Liver (tissue), 9 donors: ENCODE data around the gene CRIP1. TPM values are rescaled to one million over a fixed set of nuclear protein-coding genes. Genes with fewer than 3 reads are reported as not detected.

Source experiments
- DNase-seq: peaks from one replicate; pipeline ENCODE4 v3.0.0-alpha.2; 2017; ENCODE audit warnings: low spot score
- H3K27ac ChIP-seq, 2 donors: one replicate each; pipeline ENCODE4 v1.7.0; 2013; ENCODE audit warnings: inconsistent platforms in 2 of 2, low read length in 2 of 2, control low read depth in 1 of 2, low read depth in 1 of 2, mild to moderate bottlenecking in 1 of 2
- H3K27me3 ChIP-seq, 4 donors: one replicate each; pipeline versions ENCODE4 v1.6.1 to v1.7.0; 2013; ENCODE audit warnings: low read length in 3 of 4, inconsistent platforms in 1 of 4, mild to moderate bottlenecking in 1 of 4, moderate library complexity in 1 of 4; ENCODE audit not compliant: control insufficient read depth in 4 of 4, insufficient read depth in 4 of 4
- H3K36me3 ChIP-seq, 4 donors: one replicate each; pipeline versions ENCODE4 v1.6.1 to v1.7.0; 2013; ENCODE audit warnings: low read length in 3 of 4, mild to moderate bottlenecking in 3 of 4, low read depth in 1 of 4, moderate library complexity in 1 of 4; ENCODE audit not compliant: control insufficient read depth in 4 of 4, insufficient read depth in 3 of 4
- H3K4me1 ChIP-seq, 4 donors: one replicate each; pipeline versions ENCODE4 v1.6.1 to v1.7.0; 2013; ENCODE audit warnings: low read length in 3 of 4, mild to moderate bottlenecking in 3 of 4, moderate library complexity in 1 of 4; ENCODE audit not compliant: control insufficient read depth in 4 of 4, insufficient read depth in 4 of 4
- H3K4me3 ChIP-seq, 3 donors: one replicate each; pipeline versions ENCODE4 v1.6.1 to v1.7.0; 2013; ENCODE audit warnings: low read length in 3 of 3, control low read depth in 1 of 3, low read depth in 1 of 3, mild to moderate bottlenecking in 1 of 3
- H3K9ac ChIP-seq, 2 donors: one replicate each; pipeline ENCODE4 v1.7.0; 2013; ENCODE audit warnings: low read length in 2 of 2, mild to moderate bottlenecking in 2 of 2, moderate library complexity in 2 of 2, control low read depth in 1 of 2, low read depth in 1 of 2
- H3K9me3 ChIP-seq, 4 donors: one replicate each; pipeline versions ENCODE4 v1.6.1 to v1.7.0; 2013; ENCODE audit warnings: low read length in 3 of 4; ENCODE audit not compliant: control insufficient read depth in 4 of 4
- ATF3 ChIP-seq: IDR thresholded peaks from 2 replicates; pipeline ENCODE4 v1.6.1; 2016; ENCODE audit warnings: antibody characterized with exemption
- CTCF ChIP-seq: fragments of 150-350 bp; IDR thresholded peaks from 2 replicates; pipeline ENCODE4 v1.5.1; 2017; ENCODE audit warnings: improper control_type of control experiment, low read depth, low read length; ENCODE audit not compliant: missing input control
- EGR1 ChIP-seq, 2 donors: IDR thresholded peaks; 2 replicates each; pipeline ENCODE4 v1.6.1; 2016 to 2018; ENCODE audit warnings: antibody characterized with exemption in 2 of 2, low read depth in 2 of 2
- FOXA1 ChIP-seq: IDR thresholded peaks from 2 replicates; pipeline ENCODE4 v1.6.1; 2016; ENCODE audit warnings: antibody characterized with exemption
- FOXA2 ChIP-seq: IDR thresholded peaks from 2 replicates; pipeline ENCODE4 v1.6.1; 2016; ENCODE audit warnings: antibody characterized with exemption
- GABPA ChIP-seq, 2 donors: IDR thresholded peaks in 1 of 2; conservative IDR thresholded peaks in 1 of 2; 2 replicates each; pipeline ENCODE4 v1.6.1; 2016; ENCODE audit warnings: antibody characterized with exemption in 2 of 2, mild to moderate bottlenecking in 1 of 2, moderate library complexity in 1 of 2
- HNF4A ChIP-seq, 2 donors: conservative IDR thresholded peaks; 2 replicates each; pipeline ENCODE4 v1.6.1; 2016; ENCODE audit warnings: antibody characterized with exemption in 2 of 2, mild to moderate bottlenecking in 2 of 2
- HNF4G ChIP-seq: IDR thresholded peaks from 2 replicates; pipeline ENCODE4 v1.6.1; 2016; ENCODE audit warnings: antibody characterized with exemption
- JUND ChIP-seq, 2 donors: IDR thresholded peaks; 2 replicates each; pipeline ENCODE4 v1.6.1; 2016; ENCODE audit warnings: antibody characterized with exemption in 2 of 2
- NR2F2 ChIP-seq: IDR thresholded peaks from 2 replicates; pipeline ENCODE4 v1.6.1; 2016; ENCODE audit warnings: antibody characterized with exemption
- RAD21 ChIP-seq, 2 donors: IDR thresholded peaks; 2 replicates each; pipeline ENCODE4 v1.6.1; 2016; ENCODE audit warnings: antibody characterized with exemption in 2 of 2, mild to moderate bottlenecking in 2 of 2
- REST ChIP-seq: IDR thresholded peaks from 2 replicates; pipeline ENCODE4 v1.6.1; 2016; ENCODE audit warnings: antibody characterized with exemption, mild to moderate bottlenecking
- RXRA ChIP-seq, 2 donors: IDR thresholded peaks; 2 replicates each; pipeline ENCODE4 v1.6.1; 2017 to 2018; ENCODE audit warnings: antibody characterized with exemption in 2 of 2, mild to moderate bottlenecking in 1 of 2
- SP1 ChIP-seq: IDR thresholded peaks from 2 replicates; pipeline ENCODE4 v1.6.1; 2018; ENCODE audit warnings: antibody characterized with exemption, mild to moderate bottlenecking
- TAF1 ChIP-seq: conservative IDR thresholded peaks from 2 replicates; pipeline ENCODE4 v1.6.1; 2016; ENCODE audit warnings: antibody characterized with exemption, mild to moderate bottlenecking
- YY1 ChIP-seq: IDR thresholded peaks from 2 replicates; pipeline ENCODE4 v1.6.1; 2016; ENCODE audit warnings: antibody characterized with exemption, mild to moderate bottlenecking
- ZBTB33 ChIP-seq: IDR thresholded peaks from 2 replicates; pipeline ENCODE4 v1.6.1; 2016; ENCODE audit warnings: antibody characterized with exemption
- WGBS: extraction: QIAGEN DNeasy Blood & Tissue Kit; methylation state at CpG from one replicate; pipeline ENCODE4 v1.1.7; 2013; 5-methylcytosine and 5-hydroxymethylcytosine counted together
- polyA plus RNA-seq, 2 donors: library from polyadenylated mRNA; stranded (reverse) in 1 of 2; unstranded in 1 of 2; fragments of 200-250 nt in 1 of 2; fragments of >200 nt in 1 of 2; fragmentation: Nextera tagmentation in 1 of 2; extraction: Ambion mirVana in 1 of 2; gene quantifications; one replicate each; pipeline versions ENCODE4 v1.2.1 to v1.2.3, GENCODE V29; 2013 to 2015
- total RNA-seq, 2 donors: library from RNA; depleted of rRNA; stranded (reverse); fragments of >200 nt; gene quantifications; one replicate each; pipeline ENCODE4 v1.2.3, GENCODE V29; 2014
- TF ChIP-seq, protein P1 (sequence below): IDR thresholded peaks from 2 replicates; pipeline ENCODE4 v1.6.1; 2016; ENCODE audit warnings: antibody characterized with exemption
- donor health status: healthy.
- donor health status: healthy.
- donor health status: healthy.
- donor health status: healthy.
- donor health status: healthy.

Gene CRIP1
- total and polyA plus RNA-seq, 4 donors, result 1.4 to 11.4 (median 3.9) TPM

- no peak for TF ChIP-seq ZBTB33
- no peak for TF ChIP-seq RAD21 (IDR thresholded peaks at IDR 0.05)
- TF ChIP-seq GABPA (IDR thresholded peaks at IDR 0.05 in 1 of 2, conservative IDR thresholded peaks at IDR 0.05 in 1 of 2), result no peak
- TF ChIP-seq RXRA (IDR thresholded peaks at IDR 0.05), result no peak
- no peak for TF ChIP-seq FOXA2
- no peak for TF ChIP-seq SP1
- no peak for TF ChIP-seq HNF4G
- TF ChIP-seq, protein P1, sequence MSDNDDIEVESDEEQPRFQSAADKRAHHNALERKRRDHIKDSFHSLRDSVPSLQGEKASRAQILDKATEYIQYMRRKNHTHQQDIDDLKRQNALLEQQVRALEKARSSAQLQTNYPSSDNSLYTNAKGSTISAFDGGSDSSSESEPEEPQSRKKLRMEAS, result no peak
- TF ChIP-seq EGR1 (IDR thresholded peaks at IDR 0.05; ENCODE audit: low read depth in 2 of 2), result no peak
- no peak for TF ChIP-seq NR2F2
- TF ChIP-seq YY1, result no peak
- no peak for TF ChIP-seq FOXA1
- no peak for TF ChIP-seq HNF4A (conservative IDR thresholded peaks at IDR 0.05)
- TF ChIP-seq CTCF, result no peak
- TF ChIP-seq ATF3, result no peak
- TF ChIP-seq REST, result no peak
- TF ChIP-seq TAF1, result no peak
- no peak for TF ChIP-seq JUND (IDR thresholded peaks at IDR 0.05)
- H3K4me3 ChIP-seq, result no peak overlapping the region
- H3K9me3 ChIP-seq, result no peaks in the 10 kb centered on the region
- H3K4me1 ChIP-seq, result peaks cover 0 to 16% (median 10%) of the 10 kb centered on the region in 4 donors
- peaks cover 0 to 4% (median 0%) of the 10 kb centered on the region in 4 donors for H3K36me3 ChIP-seq
- no peak overlapping the region for H3K9ac ChIP-seq
- DNase-seq, result no peak
- 88% methylated on average over 31 of the region's 31 CpGs for WGBS
- no peaks in the 10 kb centered on the region for H3K27me3 ChIP-seq
- no peak overlapping the region for H3K27ac ChIP-seq
These were observed 49.6 kb upstream of the CRIP1 start for GRCh38 chr14:105436891-105437722.
